ENCODE data around the gene KLHL29. TPM values are rescaled to one million over a fixed set of nuclear protein-coding genes. Genes with fewer than 3 reads are reported as not detected.

The KLHL29 gene
- total RNA-seq, 1 experiment from 2014 or later: 7.7 TPM

DNA sequence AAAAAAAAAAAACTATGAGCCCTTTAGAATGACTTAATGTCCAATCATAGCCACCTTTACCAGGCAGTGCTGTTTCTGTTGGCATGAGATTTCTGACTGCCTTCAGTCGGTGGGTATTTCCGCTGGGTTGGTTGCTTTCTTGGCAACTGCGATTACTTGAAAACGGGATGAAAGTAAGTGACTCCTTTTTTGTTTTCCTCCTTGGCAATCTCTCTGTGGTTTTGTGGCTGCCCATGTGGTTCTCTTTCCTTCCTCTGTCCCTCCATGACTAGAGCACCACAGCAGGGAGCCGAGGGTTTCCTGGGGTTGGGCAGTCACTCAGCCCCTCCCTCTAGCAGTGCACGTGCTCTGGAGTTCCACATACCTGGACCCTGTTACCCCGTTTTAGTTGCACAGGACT is 112.1 kb downstream of the KLHL29 start:
- intact Hi-C loops (cut with micrococcal nuclease; ENCODE audit: unreplicated experiment): no loop called here
- ChIA-PET CTCF (no interaction called here), POLR2A (no interaction called here)
- no peaks in the 10 kb centered on the region for H3K36me3 ChIP-seq (ENCODE audit: control insufficient read depth, insufficient read depth, low read length)
- BruUV-seq (replicated peaks): no TSS peak
- H3K27me3 ChIP-seq (ENCODE audit: control insufficient read depth, insufficient read depth, low read length): no peaks in the 10 kb centered on the region
- no peak for DNase-seq (ENCODE audit: low read depth, low spot score)
- H3K27ac ChIP-seq (ENCODE audit: low read length): no peak overlapping the region
- TF ChIP-seq POLR2AphosphoS5 (IDR thresholded peaks at IDR 0.05; ENCODE audit: low read depth, low read length): no peak
- TF ChIP-seq SIN3A (IDR thresholded peaks at IDR 0.05; ENCODE audit: borderline replicate concordance, insufficient read depth, low read depth, low read length): no peak
- TF ChIP-seq, protein P1, sequence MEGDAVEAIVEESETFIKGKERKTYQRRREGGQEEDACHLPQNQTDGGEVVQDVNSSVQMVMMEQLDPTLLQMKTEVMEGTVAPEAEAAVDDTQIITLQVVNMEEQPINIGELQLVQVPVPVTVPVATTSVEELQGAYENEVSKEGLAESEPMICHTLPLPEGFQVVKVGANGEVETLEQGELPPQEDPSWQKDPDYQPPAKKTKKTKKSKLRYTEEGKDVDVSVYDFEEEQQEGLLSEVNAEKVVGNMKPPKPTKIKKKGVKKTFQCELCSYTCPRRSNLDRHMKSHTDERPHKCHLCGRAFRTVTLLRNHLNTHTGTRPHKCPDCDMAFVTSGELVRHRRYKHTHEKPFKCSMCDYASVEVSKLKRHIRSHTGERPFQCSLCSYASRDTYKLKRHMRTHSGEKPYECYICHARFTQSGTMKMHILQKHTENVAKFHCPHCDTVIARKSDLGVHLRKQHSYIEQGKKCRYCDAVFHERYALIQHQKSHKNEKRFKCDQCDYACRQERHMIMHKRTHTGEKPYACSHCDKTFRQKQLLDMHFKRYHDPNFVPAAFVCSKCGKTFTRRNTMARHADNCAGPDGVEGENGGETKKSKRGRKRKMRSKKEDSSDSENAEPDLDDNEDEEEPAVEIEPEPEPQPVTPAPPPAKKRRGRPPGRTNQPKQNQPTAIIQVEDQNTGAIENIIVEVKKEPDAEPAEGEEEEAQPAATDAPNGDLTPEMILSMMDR (IDR thresholded peaks at IDR 0.05): no peak
- TF ChIP-seq TCF7L2 (IDR thresholded peaks at IDR 0.05; ENCODE audit: low read depth, low read length): no peak
- in situ Hi-C loops (cut with HindIII; ENCODE audit: low pct_unique_long_range_greater_than_20kb, low sequenced_read_pairs): no loop called here
- no peaks in the 10 kb centered on the region for H3K4me1 ChIP-seq (ENCODE audit: control insufficient read depth, insufficient read depth, low read length)
- no peak for ATAC-seq
- no peaks in the 10 kb centered on the region for H3K9me3 ChIP-seq (ENCODE audit: control insufficient read depth, insufficient read depth, low read depth, low read length)
- H3K4me3 ChIP-seq (ENCODE audit: low read depth in 2 of 2, low read length in 2 of 2): no peak overlapping the region

DNA sequence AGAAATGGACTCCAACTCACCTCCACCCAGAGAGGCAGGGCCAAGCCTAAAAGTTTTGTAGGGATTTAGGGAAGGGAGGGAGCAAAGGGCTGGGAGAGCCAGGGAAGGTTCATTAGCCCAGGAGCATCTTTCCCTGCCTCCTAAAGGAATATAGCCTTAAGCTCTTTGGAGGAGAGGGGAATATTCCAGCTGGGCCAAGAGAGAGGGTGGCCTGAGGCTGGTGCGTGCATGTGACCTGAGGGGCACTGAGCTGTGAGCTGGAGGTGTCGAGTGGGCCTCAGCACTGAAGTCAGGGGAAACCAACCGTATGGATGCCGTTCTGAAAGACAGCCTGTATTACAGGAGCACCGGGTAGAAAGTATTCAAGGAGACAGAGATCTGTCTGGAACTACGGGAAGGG is 112.6 kb downstream of the KLHL29 start:
- ATAC-seq: no peak
- intact Hi-C loops (cut with micrococcal nuclease; ENCODE audit: unreplicated experiment): no loop called here
- H3K4me3 ChIP-seq (ENCODE audit: low read depth in 2 of 2, low read length in 2 of 2): no peak overlapping the region
- POLR2A ChIA-PET: no interaction called here
- in situ Hi-C loops (cut with HindIII; ENCODE audit: low pct_unique_long_range_greater_than_20kb, low sequenced_read_pairs): no loop called here
- H3K4me1 ChIP-seq (ENCODE audit: control insufficient read depth, insufficient read depth, low read length): no peaks in the 10 kb centered on the region
- no peaks in the 10 kb centered on the region for H3K27me3 ChIP-seq (ENCODE audit: control insufficient read depth, insufficient read depth, low read length)
- H3K9me3 ChIP-seq (ENCODE audit: control insufficient read depth, insufficient read depth, low read depth, low read length): no peaks in the 10 kb centered on the region
- no peak for DNase-seq (ENCODE audit: low read depth, low spot score)
- no peak overlapping the region for H3K27ac ChIP-seq (ENCODE audit: low read length)
- TF ChIP-seq SIN3A (IDR thresholded peaks at IDR 0.05; ENCODE audit: borderline replicate concordance, insufficient read depth, low read depth, low read length) (no peak), POLR2AphosphoS5 (IDR thresholded peaks at IDR 0.05; ENCODE audit: low read depth, low read length) (no peak), REST (IDR thresholded peaks at IDR 0.05; ENCODE audit: insufficient read depth in 1 of 2, low read depth in 2 of 2, low read length in 1 of 2) (no peak), TCF7L2 (IDR thresholded peaks at IDR 0.05; ENCODE audit: low read depth, low read length) (no peak)
- TF ChIP-seq, protein P1 (IDR thresholded peaks at IDR 0.05): no peak
- BruUV-seq (replicated peaks): no TSS peak
- no peaks in the 10 kb centered on the region for H3K36me3 ChIP-seq (ENCODE audit: control insufficient read depth, insufficient read depth, low read length)
- CTCF ChIA-PET: no interaction called here

All from Panc1 (cell line).